Skeletal muscle tissue (tissue), 4 donors: ENCODE results near the gene KIAA0930. TPM values are rescaled to one million over a fixed set of nuclear protein-coding genes. Genes with fewer than 3 reads are reported as not detected.
A peak's percentile ranks its signal among the peaks of the same experiment; 100 is the strongest.

Experiments used
- H3K27ac ChIP-seq: one replicate; pipeline ENCODE4 v1.7.0; 2013; ENCODE audit warnings: mild to moderate bottlenecking, low read depth, low read length, inconsistent platforms
- H3K27me3 ChIP-seq, 3 donors: one replicate each; pipeline ENCODE4 v1.7.0; 2013; ENCODE audit warnings: low read length in 3 of 3; ENCODE audit not compliant: control insufficient read depth in 3 of 3, insufficient read depth in 3 of 3
- H3K36me3 ChIP-seq, 3 donors: one replicate each; pipeline ENCODE4 v1.7.0; 2013; ENCODE audit warnings: low read length in 3 of 3; ENCODE audit not compliant: control insufficient read depth in 3 of 3, insufficient read depth in 3 of 3
- H3K4me1 ChIP-seq, 3 donors: one replicate each; pipeline ENCODE4 v1.7.0; 2013; ENCODE audit warnings: low read length in 3 of 3, mild to moderate bottlenecking in 3 of 3; ENCODE audit not compliant: control insufficient read depth in 3 of 3, insufficient read depth in 3 of 3
- H3K4me3 ChIP-seq, 3 donors: one replicate each; pipeline ENCODE4 v1.7.0; 2013; ENCODE audit warnings: low read length in 3 of 3
- H3K9ac ChIP-seq, 3 donors: one replicate each; pipeline ENCODE4 v1.7.0; 2013; ENCODE audit warnings: low read length in 3 of 3, mild to moderate bottlenecking in 3 of 3, moderate library complexity in 2 of 3, low read depth in 1 of 3
- H3K9me3 ChIP-seq, 3 donors: one replicate each; pipeline ENCODE4 v1.7.0; 2013; ENCODE audit warnings: low read length in 3 of 3; ENCODE audit not compliant: control insufficient read depth in 3 of 3
- total RNA-seq: library from RNA; depleted of rRNA; stranded (reverse); fragments of >200 nt; gene quantifications from one replicate; pipeline ENCODE4 v1.2.3, GENCODE V29; 2014
- donor health status: Osteomylitis.

Gene KIAA0930
- total RNA-seq, 1 donor from 2014 or later = 6.8 TPM

DNA sequence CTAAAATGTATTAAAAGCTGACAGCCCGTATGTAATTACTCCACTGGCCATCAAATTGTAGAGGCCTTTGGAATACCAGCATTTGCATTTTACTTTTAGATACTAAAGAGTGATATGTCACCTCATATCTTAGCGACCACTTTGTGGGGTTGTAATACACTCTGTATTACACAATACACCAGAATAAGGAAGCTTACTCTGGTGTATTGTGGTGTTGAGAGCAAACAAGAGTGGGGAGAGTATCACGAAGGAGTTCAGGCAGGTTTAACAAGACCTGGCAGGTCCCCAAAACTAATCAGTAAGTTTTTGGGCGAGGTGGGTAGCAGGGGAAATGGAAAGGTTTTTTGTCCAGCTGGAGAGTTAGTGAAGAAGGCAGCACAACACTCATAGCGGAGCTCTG, 73.8 kb downstream of the KIAA0930 start:
- no peak overlapping the region for H3K27ac ChIP-seq
- H3K36me3 ChIP-seq = peaks cover 28 to 33% (median 28%) of the 10 kb centered on the region in 3 donors
- H3K4me1 ChIP-seq = peaks cover 15 to 27% (median 19%) of the 10 kb centered on the region in 3 donors
- H3K9me3 ChIP-seq = no peaks in the 10 kb centered on the region
- H3K9ac ChIP-seq = no peak overlapping the region
- no peak overlapping the region for H3K4me3 ChIP-seq
- H3K27me3 ChIP-seq = no peaks in the 10 kb centered on the region

DNA sequence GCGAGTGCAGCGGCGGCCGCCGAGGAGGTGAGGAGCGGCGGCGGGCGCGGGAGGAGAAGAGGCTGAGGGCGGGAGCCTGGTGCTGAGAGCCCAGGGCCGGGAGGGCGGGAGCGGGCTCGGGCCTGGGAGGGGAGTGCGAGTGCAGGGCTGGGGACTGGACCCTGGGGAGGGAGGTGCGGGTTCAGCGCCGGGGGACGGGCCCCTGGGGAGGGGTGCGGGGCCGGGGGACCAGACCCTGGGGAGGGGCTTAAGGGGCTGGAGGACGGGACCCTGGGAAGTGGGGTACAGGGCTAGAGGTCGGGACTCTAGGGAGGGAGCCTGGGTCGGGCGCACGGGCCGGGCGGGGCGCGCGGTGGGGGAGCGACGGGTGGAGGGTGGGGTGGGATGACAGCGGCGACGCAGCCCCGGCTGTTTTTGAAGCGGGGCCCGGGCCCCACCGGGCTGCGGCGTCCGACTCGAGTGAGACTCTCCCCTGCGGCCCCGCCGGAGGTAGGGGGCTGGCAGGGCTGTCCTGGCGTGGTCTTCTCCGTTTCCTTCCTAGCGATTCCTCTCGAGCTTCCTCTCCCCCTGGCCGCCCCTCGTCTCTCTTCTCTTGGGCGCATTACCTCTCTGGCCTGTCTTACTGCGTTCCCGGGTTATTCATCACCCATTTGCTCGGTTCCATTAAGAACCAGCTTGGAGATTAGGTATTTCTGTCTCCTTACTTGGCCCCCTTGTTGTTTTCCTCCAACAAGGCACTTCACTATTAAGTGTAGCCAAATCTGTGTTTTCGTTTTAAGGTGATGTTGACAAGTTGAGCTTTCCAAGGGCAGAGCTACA, 76.2 kb downstream of the KIAA0930 start:
- peak overlapping the region; percentile 78 to 89 (median 87) for H3K4me3 ChIP-seq
- no peaks in the 10 kb centered on the region for H3K9me3 ChIP-seq
- peaks cover 20 to 36% (median 24%) of the 10 kb centered on the region in 3 donors for H3K4me1 ChIP-seq
- H3K9ac ChIP-seq = peak overlapping the region; percentile 65 to 82 (median 77)
- no peaks in the 10 kb centered on the region for H3K27me3 ChIP-seq
- H3K27ac ChIP-seq = peak overlapping the region; percentile 34
- peaks cover 6 to 9% (median 7%) of the 10 kb centered on the region in 3 donors for H3K36me3 ChIP-seq

DNA sequence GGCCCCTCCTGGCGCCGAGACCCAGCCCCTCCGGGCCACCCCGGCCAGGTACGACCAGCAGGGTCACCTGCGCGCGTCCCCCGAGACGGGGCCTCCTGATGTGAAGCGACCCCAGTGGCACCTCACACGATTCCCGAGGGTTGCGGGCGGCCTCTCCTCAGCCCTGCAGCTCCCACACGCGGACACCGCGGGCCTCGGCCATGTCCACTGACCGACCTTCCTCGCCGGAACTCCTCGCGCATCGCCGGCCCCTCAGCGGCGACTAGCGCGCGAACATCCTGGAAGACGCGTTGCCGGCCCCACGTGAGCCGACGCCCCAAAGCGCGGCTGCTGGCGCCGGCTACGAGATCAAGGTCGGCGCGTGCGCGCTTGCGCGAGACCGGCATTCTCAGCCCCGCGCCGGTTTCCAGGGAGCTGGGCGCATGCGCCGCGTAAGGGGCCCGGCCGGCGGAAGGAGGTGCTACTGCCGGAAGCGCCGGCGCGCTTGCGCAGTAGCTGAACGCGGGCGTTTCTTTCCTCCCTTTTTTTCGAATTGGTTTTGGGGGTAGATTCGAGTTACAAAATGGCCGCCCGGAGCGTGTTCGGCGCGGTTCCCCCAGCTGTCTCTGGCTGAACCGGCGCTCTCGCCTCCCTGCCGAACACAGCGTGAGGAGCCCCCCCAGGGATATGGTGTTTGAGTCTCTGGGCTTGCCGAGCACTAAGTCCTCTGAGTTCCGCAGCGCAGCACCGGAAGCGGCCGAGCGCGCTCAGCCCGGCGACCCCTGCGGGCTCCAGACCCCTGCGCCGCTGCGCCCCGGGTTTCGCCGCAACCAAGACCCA, 77.0 kb downstream of the KIAA0930 start, which contains the start of gene NUP50:
NUP50 (plus strand) TSS at position 475 of the 819 bp plus-strand sequence. CDS start 4,253 bp downstream, outside the sequence.
- H3K9me3 ChIP-seq = no peaks in the 10 kb centered on the region
- peaks cover 20 to 39% (median 24%) of the 10 kb centered on the region in 3 donors for H3K4me1 ChIP-seq
- H3K27me3 ChIP-seq = no peaks in the 10 kb centered on the region
- H3K9ac ChIP-seq = peak within 1 kb of the TSS; percentile 85 to 93 (median 86)
- H3K27ac ChIP-seq = peak within 1 kb of the TSS; percentile 87
- H3K4me3 ChIP-seq = peak within 1 kb of the TSS; percentile 78 to 89 (median 87)
- H3K36me3 ChIP-seq = peaks cover 4 to 6% (median 4%) of the 10 kb centered on the region in 3 donors

DNA sequence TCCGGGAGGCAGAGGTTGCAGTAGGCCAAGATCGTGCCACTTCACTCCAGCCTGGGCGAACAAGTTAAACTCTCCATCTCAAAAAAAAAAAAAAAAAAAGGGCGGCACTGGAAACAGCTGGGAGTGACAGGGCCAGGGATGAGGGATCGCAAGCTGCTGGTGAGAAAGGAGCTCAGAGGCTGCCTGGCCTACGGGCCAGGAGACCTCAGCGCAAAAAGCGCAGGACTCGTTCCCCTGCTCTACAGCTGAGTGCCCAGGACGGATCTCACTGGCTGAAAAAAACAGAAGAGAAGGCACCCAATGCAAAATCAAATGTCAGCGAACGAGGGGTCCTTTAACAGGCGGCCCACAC, 77.6 kb downstream of the KIAA0930 start:
- Histone ChIP-seq H3K4me3 (peak overlapping the region; percentile 71 to 89 (median 87)), H3K27ac (peak overlapping the region; percentile 87), H3K27me3 (no peaks in the 10 kb centered on the region), H3K9ac (peak overlapping the region; percentile 85 to 93 (median 86)), H3K36me3 (peaks cover 0 to under 1% (median 0%) of the 10 kb centered on the region in 3 donors), H3K9me3 (no peaks in the 10 kb centered on the region), H3K4me1 (peaks cover 20 to 39% (median 24%) of the 10 kb centered on the region in 3 donors)

DNA sequence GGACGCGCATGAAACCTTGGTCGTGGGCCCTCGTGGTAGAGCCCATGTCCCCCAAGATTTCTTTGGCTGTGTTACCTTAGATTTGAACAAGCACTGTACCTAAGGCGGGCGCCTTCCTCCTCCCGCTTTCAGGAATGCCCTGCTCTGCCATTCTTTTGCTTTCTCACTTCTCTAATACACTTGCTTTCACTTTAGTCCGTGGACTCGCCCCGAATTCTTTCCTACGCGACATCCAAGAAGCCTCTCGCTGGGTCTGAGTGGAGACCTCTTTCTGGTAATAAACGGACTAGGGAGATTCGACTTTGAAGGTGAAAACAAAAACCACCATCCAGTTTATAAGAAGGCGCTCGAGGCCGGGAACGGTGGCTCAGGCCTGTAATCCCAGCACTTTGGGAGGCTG, 78.2 kb downstream of the KIAA0930 start:
- H3K4me1 ChIP-seq = peaks cover 20 to 39% (median 24%) of the 10 kb centered on the region in 3 donors
- no peak overlapping the region for H3K27ac ChIP-seq
- peak overlapping the region in 2 of 3 donors; percentile 86 to 93 for H3K9ac ChIP-seq
- H3K9me3 ChIP-seq = no peaks in the 10 kb centered on the region
- no peaks in the 10 kb centered on the region for H3K27me3 ChIP-seq
- H3K4me3 ChIP-seq = peak overlapping the region in 1 of 3 donors; percentile 89
- H3K36me3 ChIP-seq = peaks cover 2 to 5% (median 3%) of the 10 kb centered on the region in 3 donors

DNA sequence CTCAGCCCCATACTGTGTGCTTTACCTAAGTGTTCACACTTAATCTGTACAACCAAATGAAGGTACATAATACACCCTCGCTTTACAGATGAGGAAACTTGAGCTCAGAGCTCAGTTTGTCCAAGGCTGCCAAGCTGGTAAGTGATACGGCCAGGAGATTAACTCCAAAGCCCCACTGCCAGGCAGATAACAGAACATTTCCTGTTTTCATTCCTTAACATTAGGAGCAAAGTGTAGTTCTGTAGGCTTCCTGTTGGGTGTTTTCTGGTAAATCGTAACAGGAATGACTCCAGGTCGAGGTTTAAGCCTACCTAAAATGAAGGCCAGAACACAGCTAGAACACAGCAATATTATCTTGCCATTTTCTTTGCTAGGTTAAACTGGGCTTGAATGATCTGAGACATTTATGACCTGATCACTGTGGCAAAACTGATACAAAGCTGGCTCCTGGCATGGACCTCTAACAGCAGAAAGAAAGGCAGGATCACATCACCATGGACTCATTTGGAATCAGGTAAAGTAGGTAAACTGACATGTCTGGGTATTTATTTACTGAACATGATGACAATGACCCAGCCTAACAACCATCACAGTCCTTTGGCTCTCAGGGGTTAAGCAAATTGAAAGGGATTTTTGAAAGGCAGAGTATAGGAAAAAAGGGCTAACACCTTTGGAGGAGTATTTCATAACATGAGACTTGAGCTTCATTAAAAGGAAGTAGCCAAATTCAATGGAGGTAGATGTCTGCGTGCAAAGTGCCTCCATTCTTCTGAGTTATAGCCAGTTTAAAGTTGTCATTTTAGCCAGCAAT, 80.8 kb downstream of the KIAA0930 start:
- Histone ChIP-seq H3K9ac (no peak overlapping the region), H3K9me3 (no peaks in the 10 kb centered on the region), H3K27ac (peak overlapping the region; percentile 26), H3K36me3 (peaks cover 4 to 13% (median 7%) of the 10 kb centered on the region in 3 donors), H3K4me3 (no peak overlapping the region), H3K4me1 (peaks cover 12 to 29% (median 17%) of the 10 kb centered on the region in 3 donors), H3K27me3 (no peaks in the 10 kb centered on the region)

DNA sequence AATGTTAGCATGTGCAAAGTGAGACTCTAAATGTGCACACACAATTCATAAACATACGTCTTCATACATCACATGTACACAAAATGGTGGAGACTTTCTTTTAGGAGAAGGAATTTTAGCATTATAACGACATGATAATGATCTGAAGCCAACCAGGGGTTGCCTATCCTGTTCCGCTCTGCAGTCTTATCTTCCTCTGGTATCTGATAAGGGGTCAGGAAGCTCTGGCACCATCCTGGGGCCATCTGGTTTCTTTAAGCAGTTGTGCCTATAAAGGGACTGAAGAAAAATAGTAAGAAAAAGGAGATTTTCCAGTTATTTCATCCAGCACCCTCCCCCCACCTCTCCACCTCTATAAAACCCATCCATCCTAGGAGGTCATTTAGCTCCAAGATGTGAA, 82.8 kb downstream of the KIAA0930 start:
- H3K4me1 ChIP-seq = peaks cover 9 to 19% (median 11%) of the 10 kb centered on the region in 3 donors
- H3K4me3 ChIP-seq = no peak overlapping the region
- H3K36me3 ChIP-seq = peaks cover 4 to 13% (median 7%) of the 10 kb centered on the region in 3 donors
- no peak overlapping the region for H3K27ac ChIP-seq
- H3K9ac ChIP-seq = no peak overlapping the region
- H3K9me3 ChIP-seq = no peaks in the 10 kb centered on the region
- no peaks in the 10 kb centered on the region for H3K27me3 ChIP-seq

DNA sequence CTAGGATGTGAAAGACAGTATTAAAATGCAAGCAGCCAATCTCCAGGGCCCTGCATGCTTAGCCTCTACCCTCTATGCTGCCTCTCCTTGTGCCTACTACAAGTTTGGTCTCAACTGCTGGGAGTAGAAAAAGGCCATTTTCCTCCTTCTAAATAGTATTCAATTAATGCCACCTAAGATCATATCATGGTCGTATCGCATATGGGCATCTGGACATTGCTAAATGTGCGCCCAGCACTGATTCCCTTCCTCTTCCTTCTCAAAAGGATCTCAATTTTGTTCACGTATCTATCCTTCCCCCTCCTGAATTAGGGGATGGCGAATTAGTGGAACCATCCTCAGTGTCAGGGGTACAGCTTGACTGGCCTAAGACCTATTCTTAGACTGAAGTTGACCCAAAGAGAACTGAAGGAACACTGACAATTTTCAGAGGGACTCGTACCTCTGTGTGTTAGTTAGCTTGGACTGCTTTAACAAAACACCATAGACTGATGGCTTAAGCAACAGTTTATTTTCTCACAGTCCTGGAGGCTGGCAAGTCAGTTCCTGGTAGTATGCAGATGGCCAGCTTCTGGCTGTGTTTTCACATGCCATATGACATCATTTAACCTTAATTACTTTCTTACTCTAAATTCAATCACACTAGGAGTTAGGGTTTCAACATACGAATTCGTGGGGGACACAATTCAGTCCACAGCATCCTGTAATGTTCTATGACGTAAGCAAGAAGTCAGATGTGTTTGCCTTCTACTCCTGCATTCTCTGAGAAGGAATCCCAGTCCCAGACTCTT, 85.4 kb downstream of the KIAA0930 start:
- H3K36me3 ChIP-seq = peaks cover 7 to 17% (median 8%) of the 10 kb centered on the region in 3 donors

DNA sequence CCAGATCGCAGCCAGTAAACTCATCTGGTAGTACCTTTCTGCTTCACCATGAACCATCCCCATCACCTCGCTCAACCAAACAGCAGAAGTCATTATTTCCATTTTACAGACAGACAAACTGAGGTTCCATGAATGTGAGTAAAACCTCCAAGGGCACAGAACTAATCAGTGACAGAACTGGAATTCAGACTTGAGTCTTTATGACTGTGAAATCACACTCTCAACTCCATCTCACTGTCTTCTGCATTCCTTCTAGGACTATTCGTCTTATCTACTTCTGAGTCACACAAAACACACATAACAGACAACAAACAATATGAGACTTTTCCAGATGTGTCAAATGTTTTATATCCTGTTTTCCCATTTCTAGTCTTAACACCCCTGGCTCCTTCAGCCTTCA, 86.3 kb downstream of the KIAA0930 start:
- H3K4me1 ChIP-seq = peaks cover 0 to 3% (median 0%) of the 10 kb centered on the region in 3 donors
- H3K9me3 ChIP-seq = no peaks in the 10 kb centered on the region
- no peak overlapping the region for H3K4me3 ChIP-seq
- no peaks in the 10 kb centered on the region for H3K27me3 ChIP-seq
- no peak overlapping the region for H3K27ac ChIP-seq
- peaks cover 7 to 17% (median 8%) of the 10 kb centered on the region in 3 donors for H3K36me3 ChIP-seq
- H3K9ac ChIP-seq = no peak overlapping the region

More for the DNA sequence above, 85.4 kb downstream of the KIAA0930 start:
- Histone ChIP-seq H3K4me1 (peaks cover 6 to 11% (median 6%) of the 10 kb centered on the region in 3 donors), H3K27ac (no peak overlapping the region), H3K4me3 (no peak overlapping the region), H3K9ac (no peak overlapping the region), H3K27me3 (no peaks in the 10 kb centered on the region), H3K9me3 (no peaks in the 10 kb centered on the region)
